ENCODE measurements around the gene CPT1B. TPM values are rescaled to one million over a fixed set of nuclear protein-coding genes. Genes with fewer than 3 reads are reported as not detected.
"Not testable (repeated sequence)": the region's sequence is repeated elsewhere in the genome, so short reads cannot be mapped to it uniquely, and the experiment has no call there.

Gene CPT1B
- total RNA-seq, 4 donors from 2014 or later, result 4.7 to 12.0 (median 6.8) TPM

- WGBS, 2 donors, result 84 to 91% methylated on average over 11 of the region's 11 CpGs
- intact Hi-C loops (cut with DNase I; ENCODE audit: low total_unique reads), result no loop called here
- H3K4me3 ChIP-seq (ENCODE audit: low read depth, poor library complexity, severe bottlenecking), result no peak overlapping the region
- no peak for TF ChIP-seq POLR2A (IDR thresholded peaks at IDR 0.05)
- TF ChIP-seq CTCF (IDR thresholded peaks at IDR 0.05), result no peak
- DNase-seq (ENCODE audit: low spot score in 2 of 2), result no peak
Observed at GRCh38 chr22:50610041-50610451, 31.8 kb upstream of the CPT1B start.

- no peak overlapping the region for H3K4me3 ChIP-seq (ENCODE audit: low read depth, poor library complexity, severe bottlenecking)
- DNase-seq (ENCODE audit: low spot score in 2 of 2), result no peak
- intact Hi-C loops (cut with DNase I; ENCODE audit: low total_unique reads), result no loop called here
- no peak for TF ChIP-seq POLR2A (IDR thresholded peaks at IDR 0.05)
- TF ChIP-seq CTCF (IDR thresholded peaks at IDR 0.05), result no peak
- 76 to 79% methylated on average over 12 of the region's 12 CpGs for WGBS, 2 donors
Observed at GRCh38 chr22:50609599-50609998, 31.4 kb upstream of the CPT1B start.

DNA sequence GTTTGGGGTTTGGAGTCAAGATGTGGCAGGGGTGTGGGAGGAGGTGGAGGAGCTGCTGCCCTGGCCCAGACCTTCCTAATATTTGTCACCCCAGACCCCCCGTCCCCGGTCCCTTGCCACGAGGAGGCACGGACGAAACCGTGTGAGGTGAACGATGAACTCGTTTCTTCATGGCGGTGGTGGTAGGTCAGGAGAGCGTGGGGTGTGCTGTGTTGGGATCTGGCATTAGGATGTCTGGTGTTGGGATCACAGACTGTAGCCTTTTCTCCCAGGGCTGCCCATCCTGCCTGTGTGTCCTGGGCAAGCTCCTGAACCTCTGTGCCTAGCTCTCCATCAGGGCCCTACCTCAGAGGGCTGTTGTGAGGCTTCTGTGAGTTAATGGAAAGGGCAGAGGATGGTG is 30.8 kb upstream of the CPT1B start:
- TF ChIP-seq POLR2A (IDR thresholded peaks at IDR 0.05), result no peak
- no peak for TF ChIP-seq CTCF (IDR thresholded peaks at IDR 0.05)
- DNase-seq (ENCODE audit: low spot score in 2 of 2), result no peak
- intact Hi-C loops (cut with DNase I; ENCODE audit: low total_unique reads), result no loop called here
- no peak overlapping the region for H3K4me3 ChIP-seq (ENCODE audit: low read depth, poor library complexity, severe bottlenecking)
- WGBS, 2 donors, result 87 to 93% methylated on average over 10 of the region's 10 CpGs

DNA sequence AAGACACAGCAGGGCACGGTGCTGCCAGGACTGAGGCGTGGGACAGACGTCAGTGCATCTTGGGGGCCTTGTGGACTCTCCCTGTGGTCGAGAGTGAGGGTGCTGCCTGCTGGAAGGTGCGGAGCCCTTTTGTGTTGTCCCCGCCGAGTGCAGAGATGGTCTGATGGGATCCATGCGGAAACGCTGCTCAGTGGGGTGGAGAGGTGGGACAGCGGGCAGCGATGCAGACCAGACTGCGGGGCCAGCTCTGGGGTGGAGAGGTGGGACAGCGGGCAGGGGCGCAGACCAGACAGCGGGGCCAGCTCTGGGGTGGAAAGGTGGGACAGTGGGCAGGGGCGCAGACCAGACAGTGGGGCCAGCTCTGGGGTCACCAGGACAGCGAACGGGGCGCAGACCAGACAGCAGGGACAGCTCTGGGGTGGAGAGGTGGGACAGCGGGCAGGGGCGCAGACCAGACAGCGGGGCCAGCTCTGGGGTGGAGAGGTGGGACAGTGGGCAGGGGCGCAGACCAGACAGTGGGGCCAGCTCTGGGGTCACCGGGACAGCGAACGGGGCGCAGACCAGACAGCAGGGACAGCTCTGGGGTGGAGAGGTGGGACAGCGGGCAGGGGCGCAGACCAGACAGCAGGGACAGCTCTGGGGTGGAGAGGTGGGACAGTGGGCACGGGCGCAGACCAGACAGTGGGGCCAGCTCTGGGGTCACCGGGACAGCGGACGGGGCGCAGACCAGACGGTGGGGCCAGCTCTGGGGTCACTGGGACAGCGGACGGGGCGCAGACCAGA is 30.0 kb upstream of the CPT1B start:
- WGBS, 2 donors, result 80 to 83% methylated on average over 39 of the region's 39 CpGs
- intact Hi-C loops (cut with DNase I; ENCODE audit: low total_unique reads); H3K4me3 ChIP-seq (ENCODE audit: low read depth, poor library complexity, severe bottlenecking); DNase-seq (ENCODE audit: low spot score in 2 of 2): not testable (repeated sequence)

GRCh38 chr22:50607659-50608020 is 29.4 kb upstream of the CPT1B start:
- TF ChIP-seq POLR2A (IDR thresholded peaks at IDR 0.05) (no peak), CTCF (IDR thresholded peaks at IDR 0.05) (no peak)
- no peak for DNase-seq (ENCODE audit: low spot score in 2 of 2)
- intact Hi-C loops (cut with DNase I; ENCODE audit: low total_unique reads), result no loop called here
- no peak overlapping the region for H3K4me3 ChIP-seq (ENCODE audit: low read depth, poor library complexity, severe bottlenecking)
- WGBS, 2 donors, result 74 to 76% methylated on average over 6 of the region's 6 CpGs

DNA sequence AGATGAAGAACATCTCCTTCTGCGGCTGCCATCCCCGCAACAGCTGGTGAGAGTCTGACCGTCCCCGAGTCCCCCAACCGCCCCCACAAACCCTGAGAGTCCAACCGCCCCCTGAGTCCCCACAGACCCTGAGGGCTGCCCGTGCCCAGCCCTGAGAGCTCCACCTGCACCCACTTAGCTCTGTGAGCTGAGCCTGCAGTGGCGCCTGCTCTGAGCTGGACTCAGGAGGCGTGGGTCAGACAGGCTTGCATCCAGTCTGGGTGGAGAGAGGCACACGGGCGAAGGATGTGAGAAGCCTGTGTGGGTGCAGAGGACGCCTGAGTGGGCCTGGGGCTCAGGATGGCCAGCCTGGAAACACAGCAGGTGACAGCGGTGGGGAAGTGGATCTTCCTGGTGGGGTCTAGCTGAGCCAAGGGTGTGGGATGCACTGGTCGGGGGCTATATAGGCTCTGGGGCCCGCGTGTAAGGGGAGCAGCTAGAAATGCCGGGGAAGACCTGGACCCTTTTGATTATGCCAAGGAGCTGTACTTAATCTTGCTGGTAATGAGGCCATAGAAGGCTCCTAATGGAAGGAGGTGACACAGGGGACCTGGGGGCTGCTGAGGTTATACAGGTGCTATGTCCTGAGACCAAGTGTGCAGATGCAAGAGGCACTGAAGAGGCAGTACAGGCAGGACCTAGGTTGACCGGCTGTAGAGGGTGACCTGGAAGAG is 28.9 kb upstream of the CPT1B start:
- WGBS, 2 donors, result 68 to 84% methylated on average over 15 to 18 of the region's 18 CpGs
- no peak overlapping the region for H3K4me3 ChIP-seq (ENCODE audit: low read depth, poor library complexity, severe bottlenecking)
- TF ChIP-seq CTCF (IDR thresholded peaks at IDR 0.05), result no peak
- TF ChIP-seq POLR2A (IDR thresholded peaks at IDR 0.05), result no peak
- no peak for DNase-seq (ENCODE audit: low spot score in 2 of 2)
- intact Hi-C loops (cut with DNase I; ENCODE audit: low total_unique reads), result no loop called here

All from lower leg skin (tissue), 4 donors.